GM12891 (cell line): ENCODE results near the gene BABAM2.

Experiments used
- PAX5 ChIP-seq: IDR thresholded peaks from 2 replicates; pipeline ENCODE4 v1.6.1; 2011; ENCODE audit warnings: low read length, moderate library complexity, mild to moderate bottlenecking; ENCODE audit not compliant: insufficient read depth, severe bottlenecking
- POLR2A ChIP-seq: IDR thresholded peaks from 2 replicates; pipeline ENCODE4 v1.6.1; 2011; ENCODE audit warnings: low read depth, low read length, control low read depth
- POLR2AphosphoS5 ChIP-seq: IDR thresholded peaks from 2 replicates; pipeline ENCODE4 v1.6.1; 2011; ENCODE audit warnings: low read depth, low read length, control low read depth
- TAF1 ChIP-seq: IDR thresholded peaks from 2 replicates; pipeline ENCODE4 v1.6.1; 2011; ENCODE audit warnings: low read depth, low read length, control low read depth

- TF ChIP-seq POLR2A, result no peak
- TF ChIP-seq POLR2AphosphoS5, result no peak
- no peak for TF ChIP-seq TAF1
- TF ChIP-seq PAX5, result no peak
These were observed 268.3 kb downstream of the BABAM2 start for GRCh38 chr2:28158791-28159190.
